Keratinocyte (primary cell): ENCODE data around the gene GRIA4.

ENCODE experiments used
- CTCF ChIP-seq, 3 experiments: IDR thresholded peaks in 1 of 3; conservative IDR thresholded peaks in 1 of 3; optimal IDR thresholded peaks in 1 of 3; 2 replicates in 2 of 3; 3 replicates in 1 of 3; pipeline versions ENCODE3 to v1.5.1; 2011; ENCODE audit warnings: low read length in 3 of 3, mild to moderate bottlenecking in 3 of 3, moderate library complexity in 2 of 3, control low read depth in 1 of 3, inconsistent platforms in 1 of 3; ENCODE audit not compliant: insufficient read depth in 2 of 3; ENCODE audit errors: extremely low read depth in 1 of 3
- EZH2 ChIP-seq: IDR thresholded peaks from one replicate; pipeline ENCODE4 v1.6.1; 2012; ENCODE audit warnings: inconsistent platforms, mild to moderate bottlenecking, low read length, moderate library complexity

- TF ChIP-seq EZH2, result no peak
- TF ChIP-seq CTCF (optimal IDR thresholded peaks at IDR 0.05 in 1 of 3, IDR thresholded peaks at IDR 0.05 in 1 of 3, conservative IDR thresholded peaks at IDR 0.05 in 1 of 3; ENCODE audit: extremely low read depth in 1 of 3, insufficient read depth in 2 of 3, low read length in 3 of 3), result no peak
Observed at GRCh38 chr11:105867742-105868141, 257.9 kb downstream of the GRIA4 start.
